ENCODE data around the gene SUSD4.
A peak's percentile ranks its signal among the peaks of the same experiment; 100 is the strongest.

The SUSD4 gene

GRCh38 chr1:223374064-223374610 is 10.2 kb upstream of the SUSD4 start:
- Histone ChIP-seq H3K9ac (no peak overlapping the region), H3K36me3 (ENCODE audit: insufficient read depth) (no peaks in the 10 kb centered on the region), H4K20me1 (ENCODE audit: insufficient read depth) (no peaks in the 10 kb centered on the region), H3K27ac (no peak overlapping the region), H3K4me3 (IDR thresholded peaks at IDR 0.05; ENCODE audit: insufficient read depth, low read depth, low read length) (no peak overlapping the region), H3K4me1 (ENCODE audit: low read depth, poor library complexity, severe bottlenecking) (no peaks in the 10 kb centered on the region), H2AFZ (ENCODE audit: low read depth) (no peak overlapping the region), H3K4me2 (no peak overlapping the region), H3K79me2 (ENCODE audit: insufficient read depth, low read depth) (no peaks in the 10 kb centered on the region), H3K27me3 (ENCODE audit: insufficient read depth, low read depth) (no peaks in the 10 kb centered on the region)
- TF ChIP-seq CTCF (conservative IDR thresholded peaks at IDR 0.05; ENCODE audit: low read depth, low read length) = no peak

- Histone ChIP-seq H2AFZ (ENCODE audit: low read depth) (peak overlapping the region; percentile 89), H4K20me1 (ENCODE audit: insufficient read depth) (no peaks in the 10 kb centered on the region), H3K36me3 (ENCODE audit: insufficient read depth) (no peaks in the 10 kb centered on the region), H3K27me3 (ENCODE audit: insufficient read depth, low read depth) (no peaks in the 10 kb centered on the region; the same call in 1 of the 2 replicates), H3K4me3 (IDR thresholded peaks at IDR 0.05; ENCODE audit: insufficient read depth, low read depth, low read length) (no peak overlapping the region), H3K27ac (no peak overlapping the region), H3K4me1 (ENCODE audit: low read depth, poor library complexity, severe bottlenecking) (no peaks in the 10 kb centered on the region), H3K4me2 (peak overlapping the region; percentile 57), H3K79me2 (ENCODE audit: insufficient read depth, low read depth) (no peaks in the 10 kb centered on the region), H3K9ac (no peak overlapping the region)
- TF ChIP-seq CTCF (conservative IDR thresholded peaks at IDR 0.05; ENCODE audit: low read depth, low read length) = no peak
Observed at GRCh38 chr1:223364685-223365382, 858 bp upstream of the SUSD4 start.

- no peaks in the 10 kb centered on the region for H3K79me2 ChIP-seq (ENCODE audit: insufficient read depth, low read depth)
- peak overlapping the region; percentile 75 for H3K4me3 ChIP-seq (IDR thresholded peaks at IDR 0.05; ENCODE audit: insufficient read depth, low read depth, low read length)
- H3K27me3 ChIP-seq (ENCODE audit: insufficient read depth, low read depth) = no peaks in the 10 kb centered on the region; the same call in 1 of the 2 replicates
- H3K36me3 ChIP-seq (ENCODE audit: insufficient read depth) = no peaks in the 10 kb centered on the region
- H4K20me1 ChIP-seq (ENCODE audit: insufficient read depth) = no peaks in the 10 kb centered on the region
- no peaks in the 10 kb centered on the region for H3K4me1 ChIP-seq (ENCODE audit: low read depth, poor library complexity, severe bottlenecking)
- peak overlapping the region; percentile 96 for H2AFZ ChIP-seq (ENCODE audit: low read depth)
- no peak overlapping the region for H3K27ac ChIP-seq
- peak overlapping the region; percentile 33; the same call in 1 of the 2 replicates for H3K9ac ChIP-seq
- H3K4me2 ChIP-seq = peak overlapping the region; percentile 82
- no peak for TF ChIP-seq CTCF (conservative IDR thresholded peaks at IDR 0.05; ENCODE audit: low read depth, low read length)
Observed at GRCh38 chr1:223363057-223363855, 720 bp downstream of the SUSD4 start.

GRCh38 chr1:223358826-223359225 is 5.2 kb downstream of the SUSD4 start:
- H3K36me3 ChIP-seq (ENCODE audit: insufficient read depth) = no peaks in the 10 kb centered on the region
- TF ChIP-seq CTCF (conservative IDR thresholded peaks at IDR 0.05; ENCODE audit: low read depth, low read length) = no peak
- no peak overlapping the region for H2AFZ ChIP-seq (ENCODE audit: low read depth)
- H3K79me2 ChIP-seq (ENCODE audit: insufficient read depth, low read depth) = no peaks in the 10 kb centered on the region
- H4K20me1 ChIP-seq (ENCODE audit: insufficient read depth) = no peaks in the 10 kb centered on the region
- no peaks in the 10 kb centered on the region for H3K4me1 ChIP-seq (ENCODE audit: low read depth, poor library complexity, severe bottlenecking)
- no peak overlapping the region for H3K9ac ChIP-seq
- no peak overlapping the region for H3K4me3 ChIP-seq (IDR thresholded peaks at IDR 0.05; ENCODE audit: insufficient read depth, low read depth, low read length)
- no peak overlapping the region for H3K4me2 ChIP-seq
- H3K27ac ChIP-seq = no peak overlapping the region
- H3K27me3 ChIP-seq (ENCODE audit: insufficient read depth, low read depth) = no peaks in the 10 kb centered on the region
